Ascending aorta (tissue), 2 donors: ENCODE data around the gene ZNF776. TPM values are rescaled to one million over a fixed set of nuclear protein-coding genes. Genes with fewer than 3 reads are reported as not detected.

Experiments
- DNase-seq, 2 donors: peaks; one replicate each; pipeline ENCODE4 v3.0.0-alpha.2; 2019; ENCODE audit warnings: low spot score in 2 of 2
- H3K27ac ChIP-seq, 2 donors: fragments of 200-600 bp; sonication (generic); one replicate each; pipeline ENCODE4 v1.5.1; 2016 to 2017; ENCODE audit warnings: mild to moderate bottlenecking in 1 of 2
- H3K27me3 ChIP-seq: fragments of 200-600 bp; sonication (generic); one replicate; pipeline ENCODE4 v1.5.1; 2017
- H3K36me3 ChIP-seq, 2 donors: fragments of 200-600 bp; sonication (generic); one replicate each; pipeline ENCODE4 v1.5.1; 2016
- H3K4me1 ChIP-seq, 2 donors: fragments of 200-600 bp; sonication (generic); one replicate each; pipeline ENCODE4 v1.5.1; 2016 to 2017; ENCODE audit warnings: mild to moderate bottlenecking in 1 of 2
- H3K4me3 ChIP-seq, 2 donors: fragments of 200-600 bp; sonication (generic); one replicate each; pipeline ENCODE4 v1.5.1; 2016 to 2017; ENCODE audit warnings: mild to moderate bottlenecking in 1 of 2
- H3K9me3 ChIP-seq, 2 donors: fragments of 200-600 bp; sonication (generic); one replicate each; pipeline ENCODE4 v1.5.1; 2016
- CTCF ChIP-seq, 3 experiments: fragments of 200-600 bp in 2 of 3; fragments of 450-650 bp in 1 of 3; sonication (generic) in 2 of 3; IDR thresholded peaks; one replicate each; pipeline ENCODE4 v1.5.1; 2016 to 2019; ENCODE audit warnings: antibody characterized with exemption in 3 of 3, mild to moderate bottlenecking in 1 of 3, moderate library complexity in 1 of 3
- intact Hi-C: fragments of 100-400 bp; cut with DNase I; formaldehyde crosslinking; loops from one replicate; pipeline ENCODE4 v1.15.1; 2023
- total RNA-seq: library from RNA; depleted of rRNA; stranded (reverse); fragments of >200 nt; gene quantifications from one replicate; pipeline ENCODE4 v1.1.0, GENCODE V29; 2016

Gene ZNF776
- total RNA-seq, 1 donor from 2014 or later = 1.9 TPM

- TF ChIP-seq CTCF (IDR thresholded peaks at IDR 0.05) = no peak
- Histone ChIP-seq H3K9me3 (peaks cover 82 to 100% of the 10 kb centered on the region in 2 donors), H3K4me1 (no peaks in the 10 kb centered on the region), H3K27ac (no peak overlapping the region), H3K4me3 (no peak overlapping the region), H3K36me3 (peaks cover 86 to 100% of the 10 kb centered on the region in 2 donors), H3K27me3 (no peaks in the 10 kb centered on the region)
- intact Hi-C loops = no loop called here
- DNase-seq = no peak
Observed at GRCh38 chr19:57759096-57759495, 12.5 kb downstream of the ZNF776 start.

- H3K4me1 ChIP-seq = no peaks in the 10 kb centered on the region
- H3K9me3 ChIP-seq = peaks cover 47 to 99% of the 10 kb centered on the region in 2 donors
- DNase-seq = peak; percentile 62 to 88
- H3K36me3 ChIP-seq = peaks cover 11 to 40% of the 10 kb centered on the region in 2 donors
- TF ChIP-seq CTCF (IDR thresholded peaks at IDR 0.05) = no peak
- H3K4me3 ChIP-seq = peak within 1 kb of the TSS; percentile 78
- no peaks in the 10 kb centered on the region for H3K27me3 ChIP-seq
- intact Hi-C loops = no loop called here
- peak within 1 kb of the TSS; percentile 50 to 76 for H3K27ac ChIP-seq
Observed at GRCh38 chr19:57769345-57770131, 22.9 kb downstream of the ZNF776 start, which contains the start of gene ZNF586. ZNF586 (plus strand) TSS chr19:57769676; CDS start chr19:57769843, 167 bp downstream.

- intact Hi-C loops = no loop called here
- Histone ChIP-seq H3K4me1 (no peaks in the 10 kb centered on the region), H3K36me3 (peaks cover 21 to 55% of the 10 kb centered on the region in 2 donors), H3K27me3 (no peaks in the 10 kb centered on the region), H3K27ac (no peak overlapping the region), H3K9me3 (peaks cover 51 to 99% of the 10 kb centered on the region in 2 donors), H3K4me3 (peak overlapping the region in 1 of 2 donors; percentile 6)
- no peak for TF ChIP-seq CTCF (IDR thresholded peaks at IDR 0.05)
- DNase-seq = no peak
Observed at GRCh38 chr19:57771417-57771816, 24.8 kb downstream of the ZNF776 start.

- Histone ChIP-seq H3K27ac (no peak overlapping the region), H3K27me3 (no peaks in the 10 kb centered on the region), H3K9me3 (peaks cover 65 to 99% of the 10 kb centered on the region in 2 donors), H3K36me3 (peaks cover 38 to 76% of the 10 kb centered on the region in 2 donors), H3K4me3 (no peak overlapping the region), H3K4me1 (no peaks in the 10 kb centered on the region)
- TF ChIP-seq CTCF (IDR thresholded peaks at IDR 0.05) = no peak
- no peak for DNase-seq
- intact Hi-C loops = no loop called here
Observed at GRCh38 chr19:57773488-57773887, 26.9 kb downstream of the ZNF776 start.

GRCh38 chr19:57776764-57777296 lies 30.2 kb downstream of the ZNF776 start:
- H3K4me3 ChIP-seq = no peak overlapping the region
- DNase-seq = no peak
- no peaks in the 10 kb centered on the region for H3K4me1 ChIP-seq
- H3K27ac ChIP-seq = no peak overlapping the region
- H3K9me3 ChIP-seq = peaks cover 75 to 100% of the 10 kb centered on the region in 2 donors
- H3K27me3 ChIP-seq = no peaks in the 10 kb centered on the region
- intact Hi-C loops = no loop called here
- peaks cover 59 to 98% of the 10 kb centered on the region in 2 donors for H3K36me3 ChIP-seq
- no peak for TF ChIP-seq CTCF (IDR thresholded peaks at IDR 0.05)
